ENCODE results near the gene CYP4X1. TPM values are rescaled to one million over a fixed set of nuclear protein-coding genes. Genes with fewer than 3 reads are reported as not detected.

Gene CYP4X1, protein sequence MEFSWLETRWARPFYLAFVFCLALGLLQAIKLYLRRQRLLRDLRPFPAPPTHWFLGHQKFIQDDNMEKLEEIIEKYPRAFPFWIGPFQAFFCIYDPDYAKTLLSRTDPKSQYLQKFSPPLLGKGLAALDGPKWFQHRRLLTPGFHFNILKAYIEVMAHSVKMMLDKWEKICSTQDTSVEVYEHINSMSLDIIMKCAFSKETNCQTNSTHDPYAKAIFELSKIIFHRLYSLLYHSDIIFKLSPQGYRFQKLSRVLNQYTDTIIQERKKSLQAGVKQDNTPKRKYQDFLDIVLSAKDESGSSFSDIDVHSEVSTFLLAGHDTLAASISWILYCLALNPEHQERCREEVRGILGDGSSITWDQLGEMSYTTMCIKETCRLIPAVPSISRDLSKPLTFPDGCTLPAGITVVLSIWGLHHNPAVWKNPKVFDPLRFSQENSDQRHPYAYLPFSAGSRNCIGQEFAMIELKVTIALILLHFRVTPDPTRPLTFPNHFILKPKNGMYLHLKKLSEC
- 6.3 TPM for total RNA-seq

DNA sequence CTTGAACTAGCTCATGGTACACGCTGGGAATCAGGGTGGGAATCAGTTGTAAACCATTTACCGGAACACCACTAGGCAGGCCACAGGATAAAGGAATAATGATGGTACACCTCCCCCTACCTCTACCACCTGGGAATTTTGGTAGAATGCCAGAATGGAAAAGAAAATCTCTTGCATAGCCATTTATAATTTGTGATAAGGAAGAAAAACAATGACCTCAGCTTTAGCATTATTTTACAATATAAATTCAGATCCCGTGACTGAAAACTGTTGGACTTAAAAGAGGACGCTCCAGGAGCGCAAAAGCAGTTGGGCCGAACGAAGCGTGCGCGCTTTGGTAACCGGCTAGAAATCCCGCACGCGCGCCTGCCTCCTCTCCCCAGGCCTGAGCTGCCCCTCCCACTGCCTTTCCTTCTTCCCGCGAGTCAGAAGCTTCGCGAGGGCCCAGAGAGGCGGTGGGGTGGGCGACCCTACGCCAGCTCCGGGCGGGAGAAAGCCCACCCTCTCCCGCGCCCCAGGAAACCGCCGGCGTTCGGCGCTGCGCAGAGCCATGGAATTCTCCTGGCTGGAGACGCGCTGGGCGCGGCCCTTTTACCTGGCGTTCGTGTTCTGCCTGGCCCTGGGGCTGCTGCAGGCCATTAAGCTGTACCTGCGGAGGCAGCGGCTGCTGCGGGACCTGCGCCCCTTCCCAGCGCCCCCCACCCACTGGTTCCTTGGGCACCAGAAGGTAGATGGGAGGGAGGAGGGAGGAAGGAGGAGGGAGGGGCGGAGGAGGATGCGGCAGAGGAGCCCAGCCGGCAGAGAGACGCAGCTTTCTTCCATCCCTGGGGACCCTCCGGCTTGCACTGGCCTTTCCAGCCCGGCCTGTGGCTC, at the start of gene CYP4X1:
CYP4X1 (plus strand) TSS at position 402 of the 873 bp plus-strand sequence; CDS start at position 551, 149 bp downstream.

DNA sequence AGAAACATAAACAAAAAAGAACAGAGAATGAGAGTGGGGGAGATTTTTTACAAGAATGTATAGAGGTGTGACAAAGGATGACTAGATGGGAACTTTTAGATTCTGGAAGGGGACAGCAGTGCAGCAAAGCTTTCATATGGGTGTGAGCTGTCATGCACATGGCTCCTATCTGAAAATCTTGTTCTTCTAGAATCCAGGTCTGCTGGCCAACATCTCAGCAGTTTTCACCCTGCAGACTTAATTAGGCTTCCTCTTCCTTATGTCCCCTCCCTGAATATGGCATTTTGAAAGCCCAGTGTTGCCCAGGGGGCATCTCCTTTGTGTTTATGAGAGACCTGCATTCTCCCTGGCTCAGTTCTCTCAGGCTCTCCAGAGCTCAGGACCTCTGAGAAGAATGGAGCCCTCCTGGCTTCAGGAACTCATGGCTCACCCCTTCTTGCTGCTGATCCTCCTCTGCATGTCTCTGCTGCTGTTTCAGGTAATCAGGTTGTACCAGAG, 43.7 kb downstream of the CYP4X1 start, which contains the start of gene CYP4Z1:
CYP4Z1 (plus strand) TSS at position 135 of the 498 bp plus-strand sequence; CDS start at position 395, 260 bp downstream.

Other genes with a start within 250 kb of the CYP4X1 start
- 2.5 TPM for gene CYP4B1, start 224.6 kb upstream of the CYP4X1 start, total RNA-seq
- gene CYP4A11, start 82.2 kb upstream of the CYP4X1 start, total RNA-seq, result not detected
- gene CYP4Z1, start 43.6 kb downstream of the CYP4X1 start, total RNA-seq, result 0.33 TPM
- not detected for gene CYP4A22, start 113.8 kb downstream of the CYP4X1 start, total RNA-seq
- gene PDZK1IP1, start 166.4 kb downstream of the CYP4X1 start, total RNA-seq, result 1.0 TPM
- 4.2 TPM for gene TAL1, start 208.6 kb downstream of the CYP4X1 start, total RNA-seq